GM12878 (cell line): ENCODE data around the gene THSD8. TPM values are rescaled to one million over a fixed set of nuclear protein-coding genes. Genes with fewer than 3 reads are reported as not detected.

Experiments used
- CHD2 ChIP-seq: IDR thresholded peaks from 2 replicates; pipeline ENCODE4 v1.6.1; 2011; ENCODE audit warnings: low read depth, low read length, improper control_type of control experiment, borderline replicate concordance
- JUNB ChIP-seq: IDR thresholded peaks from 2 replicates; pipeline ENCODE4 v1.6.1; 2016; ENCODE audit warnings: antibody characterized with exemption, mild to moderate bottlenecking
- POLR2A ChIP-seq: IDR thresholded peaks from 2 replicates; pipeline ENCODE4 v1.6.1; 2011; ENCODE audit warnings: low read depth, mild to moderate bottlenecking, low read length
- ZBTB40 ChIP-seq: fragments of 450-650 bp; IDR thresholded peaks from 2 replicates; pipeline ENCODE4 v1.6.1; 2016; ENCODE audit warnings: mild to moderate bottlenecking, moderate library complexity, borderline replicate concordance
- ZSCAN29 ChIP-seq: fragments of 450-650 bp; IDR thresholded peaks from 2 replicates; pipeline ENCODE4 v1.6.1; 2017; ENCODE audit warnings: mild to moderate bottlenecking, moderate library complexity
- polyA plus RNA-seq, 11 experiments: library from polyadenylated mRNA; depleted of rRNA in 4 of 11; unstranded in 6 of 11; stranded (reverse) in 5 of 11; fragments of >200 nt; fragmentation: Nextera tagmentation in 4 of 11; fragmentation: Illumina TruSeq in 1 of 11; extraction: Ambion mirVana in 4 of 11; extraction: Trizol in 1 of 11; gene quantifications; 1 replicate in 1 of 11; 2 replicates in 10 of 11; pipeline versions ENCODE4 v1.2.1 to v1.2.3, GENCODE V29; 2011 to 2016; ENCODE audit warnings: inconsistent platforms in 2 of 11, missing spikeins in 2 of 11, low read depth in 1 of 11
- total RNA-seq, 4 experiments: library from RNA; depleted of rRNA in 3 of 4; stranded (reverse); fragments of >200 nt in 3 of 4; fragmentation: Illumina TruSeq in 1 of 4; extraction: Trizol in 1 of 4; gene quantifications; 2 replicates each; pipeline versions ENCODE4 v1.2.1 to v1.2.3, GENCODE V29; 2013 to 2021
- TF ChIP-seq, protein P1 (sequence below): fragments of 450-650 bp; IDR thresholded peaks from 2 replicates; pipeline ENCODE4 v1.6.1; 2016; ENCODE audit warnings: mild to moderate bottlenecking
- TF ChIP-seq, protein P2 (sequence below): IDR thresholded peaks from 2 replicates; pipeline ENCODE4 v1.6.1; 2012; ENCODE audit warnings: low read depth, low read length, improper control_type of control experiment

Gene THSD8
- total and polyA plus RNA-seq, 10 of the 15 experiments (the other 5 are each of a cell fraction or from before 2014, with no cell fraction given): 0.24 to 32.3 (median 21.3) TPM; not detected in 2

DNA sequence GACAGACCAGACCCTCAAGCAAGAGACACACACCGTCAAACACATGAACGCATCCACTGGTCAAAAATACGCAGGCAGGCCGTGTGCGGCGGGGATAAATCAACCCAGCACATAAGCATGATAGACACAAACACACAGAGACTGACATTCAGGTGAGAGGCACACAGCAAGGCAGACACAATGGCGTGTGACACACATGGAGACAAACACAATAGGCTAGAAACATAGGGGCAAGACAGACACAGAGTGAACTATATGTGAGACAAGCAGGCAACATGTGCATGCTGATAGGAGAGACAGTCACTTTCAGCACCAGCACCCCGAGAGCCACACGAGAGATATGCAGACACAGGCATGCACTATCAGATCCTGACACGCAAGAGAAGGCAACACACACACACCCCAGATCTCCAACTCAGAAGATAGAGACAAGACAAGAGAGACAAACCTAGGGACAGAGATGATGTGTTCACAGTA lies 17.4 kb upstream of the THSD8 start (continued):
- TF ChIP-seq ZBTB40 (no peak), ZSCAN29 (no peak), JUNB (no peak), CHD2 (0 out of 2 replicates have a peak, but pooled peaks have one; percentile 4), POLR2A (0 out of 2 replicates have a peak, but pooled peaks have one; percentile 23)
- TF ChIP-seq, protein P1, sequence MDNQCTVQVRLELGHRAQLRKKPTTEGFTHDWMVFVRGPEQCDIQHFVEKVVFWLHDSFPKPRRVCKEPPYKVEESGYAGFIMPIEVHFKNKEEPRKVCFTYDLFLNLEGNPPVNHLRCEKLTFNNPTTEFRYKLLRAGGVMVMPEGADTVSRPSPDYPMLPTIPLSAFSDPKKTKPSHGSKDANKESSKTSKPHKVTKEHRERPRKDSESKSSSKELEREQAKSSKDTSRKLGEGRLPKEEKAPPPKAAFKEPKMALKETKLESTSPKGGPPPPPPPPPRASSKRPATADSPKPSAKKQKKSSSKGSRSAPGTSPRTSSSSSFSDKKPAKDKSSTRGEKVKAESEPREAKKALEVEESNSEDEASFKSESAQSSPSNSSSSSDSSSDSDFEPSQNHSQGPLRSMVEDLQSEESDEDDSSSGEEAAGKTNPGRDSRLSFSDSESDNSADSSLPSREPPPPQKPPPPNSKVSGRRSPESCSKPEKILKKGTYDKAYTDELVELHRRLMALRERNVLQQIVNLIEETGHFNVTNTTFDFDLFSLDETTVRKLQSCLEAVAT: peak; percentile 89
- TF ChIP-seq, protein P2, sequence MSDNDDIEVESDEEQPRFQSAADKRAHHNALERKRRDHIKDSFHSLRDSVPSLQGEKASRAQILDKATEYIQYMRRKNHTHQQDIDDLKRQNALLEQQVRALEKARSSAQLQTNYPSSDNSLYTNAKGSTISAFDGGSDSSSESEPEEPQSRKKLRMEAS: 0 out of 2 replicates have a peak, but pooled peaks have one; percentile 45
